ENCODE results near the gene ELP1.

DNA sequence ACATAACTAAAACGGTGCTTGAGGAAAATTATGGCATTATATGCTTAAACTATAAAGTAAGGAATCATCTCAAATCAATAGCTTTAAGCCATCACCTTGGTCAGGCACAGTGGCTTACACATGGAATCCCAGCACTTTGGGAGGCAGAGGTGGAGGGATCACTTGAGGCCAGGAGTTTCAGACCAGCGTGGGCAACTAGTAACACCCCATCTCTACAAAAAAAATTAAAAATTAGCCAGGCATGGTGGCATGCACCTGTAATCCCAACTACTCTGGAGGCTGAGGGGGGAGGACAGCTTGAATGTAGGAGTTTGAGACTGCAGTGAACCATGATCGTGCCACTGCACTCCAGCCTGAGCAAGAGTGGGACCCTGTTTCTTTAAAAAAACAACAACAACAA lies 49.2 kb downstream of the ELP1 start:
- no peak for TF ChIP-seq POLR2A (IDR thresholded peaks at IDR 0.05)
- TF ChIP-seq, protein P1, sequence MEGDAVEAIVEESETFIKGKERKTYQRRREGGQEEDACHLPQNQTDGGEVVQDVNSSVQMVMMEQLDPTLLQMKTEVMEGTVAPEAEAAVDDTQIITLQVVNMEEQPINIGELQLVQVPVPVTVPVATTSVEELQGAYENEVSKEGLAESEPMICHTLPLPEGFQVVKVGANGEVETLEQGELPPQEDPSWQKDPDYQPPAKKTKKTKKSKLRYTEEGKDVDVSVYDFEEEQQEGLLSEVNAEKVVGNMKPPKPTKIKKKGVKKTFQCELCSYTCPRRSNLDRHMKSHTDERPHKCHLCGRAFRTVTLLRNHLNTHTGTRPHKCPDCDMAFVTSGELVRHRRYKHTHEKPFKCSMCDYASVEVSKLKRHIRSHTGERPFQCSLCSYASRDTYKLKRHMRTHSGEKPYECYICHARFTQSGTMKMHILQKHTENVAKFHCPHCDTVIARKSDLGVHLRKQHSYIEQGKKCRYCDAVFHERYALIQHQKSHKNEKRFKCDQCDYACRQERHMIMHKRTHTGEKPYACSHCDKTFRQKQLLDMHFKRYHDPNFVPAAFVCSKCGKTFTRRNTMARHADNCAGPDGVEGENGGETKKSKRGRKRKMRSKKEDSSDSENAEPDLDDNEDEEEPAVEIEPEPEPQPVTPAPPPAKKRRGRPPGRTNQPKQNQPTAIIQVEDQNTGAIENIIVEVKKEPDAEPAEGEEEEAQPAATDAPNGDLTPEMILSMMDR (IDR thresholded peaks at IDR 0.05), result no peak

Measured in lower leg skin (tissue), 3 donors.